Left ventricle myocardium superior (tissue), 1 donor: ENCODE results near the gene MFSD12. TPM values are rescaled to one million over a fixed set of nuclear protein-coding genes. Genes with fewer than 3 reads are reported as not detected.
"Not testable (repeated sequence)": the region's sequence is repeated elsewhere in the genome, so short reads cannot be mapped to it uniquely, and the experiment has no call there.

Experiments used
- ATAC-seq: fragments of 200-7000 bp; cut with Tn5 transposase; one replicate; pipeline ENCODE4 v1.9.1; 2020; ENCODE audit warnings: mild to moderate bottlenecking, moderate library complexity
- DNase-seq: peaks from one replicate; pipeline ENCODE4 v3.0.0-alpha.2; 2020
- intact Hi-C: fragments of 100-400 bp; cut with micrococcal nuclease; formaldehyde crosslinking; loops from one replicate; pipeline ENCODE4 v1.11.0; 2022
- total RNA-seq: library from RNA; stranded (reverse); fragmentation: NEBNext Ultra II Directional; extraction: Animal tissue kit (Norgen Biotek cat#: 25700); gene quantifications from one replicate; pipeline ENCODE4 v1.2.1, GENCODE V29; 2021
- donor health status: DM: no; HTN: yes; CAD: no; lungs with severe emphysema.

MFSD12 gene
- total RNA-seq, 1 donor from 2014 or later = 21.8 TPM

DNA sequence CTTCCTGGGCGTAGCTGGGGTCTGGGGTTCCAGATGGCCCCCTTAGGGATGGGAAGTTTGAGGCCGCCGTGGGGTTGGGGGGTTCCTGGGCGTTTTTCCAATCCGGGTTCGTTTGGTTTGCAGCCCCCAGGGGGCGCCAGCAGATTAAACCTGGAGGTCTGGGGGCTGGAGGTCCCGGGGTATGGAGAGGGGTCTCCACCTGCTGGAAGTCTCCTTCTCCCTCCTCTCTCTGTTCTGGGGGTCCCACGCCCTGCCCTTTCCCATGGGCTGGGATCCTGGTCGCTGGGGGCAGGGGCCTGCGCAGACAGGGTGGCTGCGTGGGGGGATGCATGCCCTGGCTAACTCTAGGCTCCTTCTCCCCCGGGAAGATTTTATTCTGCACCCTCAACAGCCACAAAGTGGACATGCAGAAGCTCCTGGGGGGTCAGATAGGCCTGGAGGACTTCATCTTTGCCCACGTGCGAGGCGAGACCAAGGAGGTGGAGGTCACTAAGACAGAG, 28.8 kb upstream of the MFSD12 start:
- ATAC-seq = peak; percentile 13
- DNase-seq = no peak
- intact Hi-C loops = no loop called here

DNA sequence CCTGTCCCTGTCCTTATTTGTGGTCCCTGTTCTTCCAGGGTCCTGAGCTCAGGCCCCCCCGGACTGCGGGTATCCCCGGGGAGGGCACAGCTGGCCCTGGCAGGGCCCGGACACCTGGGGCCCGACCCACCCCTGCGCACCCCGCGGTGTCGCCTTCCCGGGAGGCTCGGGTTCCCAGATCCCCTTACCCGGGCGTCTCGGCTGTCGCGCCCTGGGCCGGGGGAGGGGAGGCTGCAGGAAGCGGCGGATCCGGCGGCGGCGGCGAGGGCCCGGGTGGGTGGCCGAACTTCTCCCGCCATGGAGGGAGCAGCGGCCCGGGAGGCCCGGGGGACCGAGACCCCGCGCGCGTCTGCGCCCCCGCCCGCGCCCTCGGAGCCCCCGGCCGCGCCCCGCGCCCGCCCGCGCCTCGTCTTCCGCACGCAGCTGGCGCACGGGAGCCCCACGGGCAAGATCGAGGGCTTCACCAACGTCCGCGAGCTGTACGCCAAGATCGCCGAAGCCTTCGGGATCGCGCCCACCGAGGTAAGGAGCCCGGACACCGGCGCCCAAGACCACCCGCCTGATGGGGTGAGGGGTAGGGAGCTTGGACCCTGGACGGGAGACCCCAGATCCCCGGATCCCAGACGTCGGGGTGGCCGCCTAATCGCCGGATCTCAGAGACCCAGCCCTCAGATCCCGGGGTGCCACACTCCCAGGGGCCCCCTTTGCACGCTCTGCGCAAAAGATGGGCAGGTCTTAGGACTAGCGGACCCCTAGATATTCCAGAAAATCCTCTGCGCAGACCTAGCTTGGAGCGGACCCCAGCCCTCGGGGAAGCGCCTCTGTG, 28.1 kb upstream of the MFSD12 start, which contains the start of gene GIPC3:
TSS of gene GIPC3 (plus strand) at position 178 of the 826 bp plus-strand sequence. CDS start at position 298, 120 bp downstream.
- DNase-seq (no peak), ATAC-seq (no peak)
- intact Hi-C loops = no loop called here

DNA sequence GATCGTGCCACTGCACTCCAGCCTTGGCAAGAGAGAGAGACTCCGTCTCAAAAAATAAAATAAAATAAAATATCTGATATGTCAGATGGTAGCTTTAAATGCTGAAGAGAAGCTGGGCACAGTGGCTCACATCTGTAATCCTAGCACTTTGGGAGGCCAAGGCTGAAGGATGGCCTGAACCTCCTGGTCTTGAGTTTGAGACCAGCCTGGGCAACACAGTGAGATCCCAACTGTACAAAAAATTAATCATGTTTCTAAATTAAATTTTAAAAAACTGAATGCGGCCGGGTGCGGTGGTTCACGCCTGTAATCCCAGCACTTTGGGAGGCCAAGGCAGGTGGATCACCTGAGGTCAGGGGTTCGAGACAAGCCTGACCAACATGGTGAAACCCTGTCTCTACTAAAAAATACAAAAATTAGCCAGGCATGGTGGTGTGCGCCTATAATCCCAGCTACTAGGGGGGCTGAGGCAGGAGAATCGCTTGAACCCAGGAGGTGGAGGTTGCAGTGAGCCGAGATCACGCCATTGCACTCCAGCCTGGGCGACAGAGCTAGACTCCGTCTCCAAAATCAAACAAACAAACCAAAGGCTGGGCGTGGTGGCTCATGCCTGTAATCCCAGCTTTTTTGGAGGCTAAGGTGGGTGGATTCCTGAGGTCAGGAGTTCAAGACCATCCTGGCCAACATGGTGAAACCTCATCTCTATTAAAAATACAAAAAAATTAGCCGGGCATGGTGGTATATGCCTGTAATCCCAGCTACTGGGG, 26.8 kb upstream of the MFSD12 start:
- intact Hi-C loops, ATAC-seq, DNase-seq: not testable (repeated sequence)

DNA sequence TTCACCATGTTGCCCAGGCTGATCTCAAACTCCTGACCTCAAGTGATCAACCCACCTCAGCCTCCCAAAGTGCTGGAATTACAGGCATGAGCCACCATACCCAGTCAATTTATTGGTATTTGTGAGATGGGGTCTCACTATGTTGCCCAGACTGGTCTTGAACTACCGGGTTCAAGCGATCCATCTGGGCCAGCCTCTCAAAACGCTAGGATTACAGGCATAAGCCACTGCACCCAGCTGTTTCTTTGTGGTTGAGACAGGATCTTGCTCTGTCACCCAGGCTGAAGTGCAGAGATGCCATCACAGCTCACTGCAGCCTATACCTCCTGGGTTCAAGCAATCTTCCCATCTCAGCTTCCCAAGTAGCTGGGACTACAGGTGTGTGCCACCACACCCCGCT, 24.4 kb upstream of the MFSD12 start:
- intact Hi-C loops, ATAC-seq, DNase-seq: not testable (repeated sequence)

DNA sequence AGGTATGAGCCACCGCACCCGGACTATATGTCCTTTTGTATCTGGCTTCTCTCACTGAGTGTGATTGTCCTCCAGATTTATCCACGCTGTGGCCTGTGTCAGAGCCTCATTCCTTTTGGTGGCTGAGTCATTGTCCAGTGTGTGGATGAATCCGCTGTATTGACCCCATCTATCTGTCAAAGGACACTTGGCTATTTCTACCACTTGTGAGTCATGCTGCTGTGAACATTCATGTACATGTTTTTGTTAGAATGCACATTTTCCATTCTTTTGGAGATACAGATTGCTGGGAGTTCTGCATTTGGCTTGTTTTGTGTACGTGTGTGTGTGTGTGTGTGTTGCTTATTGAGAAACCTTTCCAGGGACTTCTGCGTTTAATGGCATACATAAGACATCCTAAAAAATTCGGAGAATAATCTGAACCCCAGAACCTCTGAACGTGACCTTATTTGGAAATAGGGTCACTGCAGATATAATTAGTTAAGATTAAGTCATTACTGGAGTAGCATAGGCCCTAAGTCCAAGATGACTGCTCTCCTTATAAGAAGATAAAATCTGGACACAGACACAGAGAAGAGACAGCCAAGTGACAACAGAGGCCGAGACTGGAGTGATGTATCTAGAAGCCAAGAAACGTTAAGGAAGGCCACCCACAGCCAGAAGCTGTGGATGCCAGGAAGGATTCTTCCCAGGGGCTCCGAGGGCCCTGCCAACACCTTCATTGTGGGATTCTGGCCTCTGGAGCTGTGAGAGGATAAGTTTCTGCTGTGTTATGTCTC, 23.0 kb upstream of the MFSD12 start:
- intact Hi-C loops = no loop called here
- DNase-seq (no peak), ATAC-seq (no peak)

DNA sequence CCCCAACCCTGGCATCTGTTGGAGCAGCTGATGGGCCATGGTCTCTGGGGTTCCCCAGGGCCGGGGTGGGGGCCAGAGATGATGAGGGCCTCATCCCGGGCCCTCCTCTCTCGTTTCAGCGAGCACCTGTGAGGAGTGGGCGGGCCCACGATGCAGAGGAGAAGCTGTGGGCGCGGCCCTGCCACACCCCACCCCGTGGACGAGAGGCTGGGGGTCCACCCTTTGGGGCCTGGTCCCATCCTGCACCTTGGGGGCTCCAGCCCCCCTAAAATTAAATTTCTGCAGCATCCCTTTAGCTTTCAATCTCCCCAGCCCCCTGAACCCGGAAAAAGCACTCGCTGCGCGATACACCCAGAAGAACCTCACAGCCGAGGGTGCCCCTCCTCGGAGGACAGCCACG, 21.0 kb upstream of the MFSD12 start:
- intact Hi-C loops = no loop called here
- no peak for DNase-seq
- ATAC-seq = no peak

DNA sequence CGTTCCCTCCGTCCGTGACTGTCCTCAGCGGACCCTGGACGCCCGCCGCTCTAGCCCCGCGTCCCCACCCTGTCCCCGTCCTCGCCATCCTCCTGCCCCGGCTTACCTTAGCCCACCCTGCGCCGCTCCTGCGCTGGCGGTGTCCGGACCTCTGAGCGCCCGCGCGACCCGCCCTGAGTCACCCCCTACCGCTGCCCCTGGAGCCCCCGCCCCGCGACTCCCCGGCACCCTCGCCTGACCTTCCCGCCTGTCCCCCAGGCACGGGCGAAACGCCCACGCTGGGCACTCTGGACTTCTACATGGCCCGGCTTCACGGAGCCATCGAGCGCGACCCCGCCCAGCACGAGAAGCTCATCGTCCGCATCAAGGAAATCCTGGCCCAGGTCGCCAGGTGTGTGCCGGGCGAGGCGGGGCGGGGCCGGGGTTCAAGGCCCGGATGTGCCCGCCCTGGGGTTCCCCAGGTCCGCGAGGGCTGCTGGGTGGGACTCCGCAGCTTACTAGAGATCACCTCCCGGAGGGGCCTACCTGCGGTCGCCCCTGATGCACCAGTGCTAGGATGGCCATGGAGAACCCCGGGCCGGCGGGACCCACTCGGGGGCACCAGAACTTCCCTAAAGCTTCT, 20.4 kb upstream of the MFSD12 start:
- ATAC-seq = no peak
- DNase-seq = no peak
- intact Hi-C loops = no loop called here

DNA sequence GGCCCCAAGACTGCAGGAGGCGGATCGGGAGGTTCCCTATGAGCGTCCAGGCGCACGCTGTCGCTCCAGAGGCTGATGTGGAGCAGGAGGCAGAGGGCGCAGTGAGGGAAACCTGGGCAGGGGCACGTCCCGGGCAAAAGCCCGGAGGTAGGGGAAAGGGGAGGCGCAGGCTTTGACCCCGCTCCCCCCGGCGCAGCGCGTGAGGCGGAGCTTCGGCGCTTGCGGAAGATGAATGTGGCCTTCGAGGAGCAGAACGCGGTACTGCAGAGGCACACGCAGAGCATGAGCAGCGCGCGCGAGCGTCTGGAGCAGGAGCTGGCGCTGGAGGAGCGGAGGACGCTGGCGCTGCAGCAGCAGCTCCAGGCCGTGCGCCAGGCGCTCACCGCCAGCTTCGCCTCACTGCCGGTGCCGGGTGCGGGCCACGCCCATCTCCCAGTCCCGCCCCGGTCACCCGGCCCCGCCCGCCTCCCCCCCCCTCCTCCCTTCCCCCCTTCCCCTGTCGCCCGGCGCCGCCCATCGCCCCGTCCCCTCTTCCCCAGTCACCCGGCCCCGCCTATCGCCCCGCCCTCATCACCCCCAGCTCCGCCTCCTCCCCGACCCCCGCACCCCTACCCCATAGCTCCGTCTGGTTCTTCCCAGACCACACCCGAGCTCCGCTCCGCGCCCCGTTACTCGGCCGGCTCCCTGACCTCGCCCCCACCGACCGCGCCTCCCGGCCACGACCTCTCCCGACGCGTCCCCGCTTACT, 19.5 kb upstream of the MFSD12 start:
- intact Hi-C loops = no loop called here
- ATAC-seq (peak; percentile 21), DNase-seq (peak; percentile 82)

DNA sequence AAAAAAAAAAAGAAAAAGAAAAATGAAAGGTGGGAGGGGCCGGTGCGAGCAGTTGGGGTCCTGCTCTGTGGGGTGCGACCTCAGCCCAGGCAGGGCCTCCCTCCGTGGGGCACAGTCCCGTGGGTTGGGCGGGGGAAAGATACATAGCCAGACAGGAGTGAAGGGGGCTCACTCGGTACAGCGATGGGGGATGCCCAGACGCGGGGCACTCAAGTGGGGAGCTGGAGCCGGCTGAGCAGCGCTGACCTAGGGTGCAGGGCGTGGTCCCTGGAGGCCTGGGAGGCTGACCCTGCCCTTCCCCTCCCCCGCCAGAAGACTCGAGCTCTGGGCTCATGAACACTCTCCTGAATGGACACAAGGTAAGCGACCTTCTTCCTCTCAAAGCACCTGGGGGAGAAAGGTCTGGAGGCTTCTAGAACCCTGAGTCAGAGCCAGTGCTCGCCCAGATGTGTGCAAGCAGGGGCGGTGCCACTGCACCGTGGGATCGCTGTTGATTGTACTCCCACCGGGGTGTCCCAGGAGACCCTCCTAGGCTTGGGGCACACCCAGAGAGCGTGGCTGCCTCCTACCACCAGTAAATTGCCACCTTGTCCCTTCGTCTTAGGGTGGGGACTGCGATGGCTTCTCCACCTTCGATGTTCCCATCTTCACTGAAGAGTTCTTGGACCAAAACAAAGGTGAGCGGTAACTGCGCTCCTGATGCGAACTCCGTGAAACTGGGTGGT, 18.7 kb upstream of the MFSD12 start:
- intact Hi-C loops = no loop called here
- DNase-seq (no peak), ATAC-seq (no peak)

DNA sequence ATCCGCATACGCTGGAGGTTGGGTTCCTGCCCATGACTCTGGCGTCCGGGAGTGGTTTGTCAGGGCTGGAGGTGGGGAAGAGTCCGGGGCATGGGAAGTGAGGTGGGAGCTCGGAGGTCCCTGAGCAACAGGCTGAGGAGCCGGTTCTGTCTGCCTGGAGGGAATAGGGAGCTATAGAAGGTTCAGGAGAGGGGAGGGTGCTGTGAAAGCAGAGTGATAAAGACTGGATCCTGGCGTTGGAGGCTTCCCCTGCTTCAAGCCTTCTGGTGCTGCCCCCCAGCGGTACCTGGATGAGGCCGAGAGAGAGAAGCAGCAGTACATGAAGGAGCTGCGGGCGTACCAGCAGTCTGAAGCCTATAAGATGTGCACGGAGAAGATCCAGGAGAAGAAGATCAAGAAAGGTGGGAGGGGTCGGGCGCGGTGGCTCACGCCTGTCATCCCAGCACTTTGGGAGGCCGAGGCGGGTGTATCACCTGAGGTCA, 17.9 kb upstream of the MFSD12 start:
- intact Hi-C loops = no loop called here
- DNase-seq = no peak
- ATAC-seq = no peak

DNA sequence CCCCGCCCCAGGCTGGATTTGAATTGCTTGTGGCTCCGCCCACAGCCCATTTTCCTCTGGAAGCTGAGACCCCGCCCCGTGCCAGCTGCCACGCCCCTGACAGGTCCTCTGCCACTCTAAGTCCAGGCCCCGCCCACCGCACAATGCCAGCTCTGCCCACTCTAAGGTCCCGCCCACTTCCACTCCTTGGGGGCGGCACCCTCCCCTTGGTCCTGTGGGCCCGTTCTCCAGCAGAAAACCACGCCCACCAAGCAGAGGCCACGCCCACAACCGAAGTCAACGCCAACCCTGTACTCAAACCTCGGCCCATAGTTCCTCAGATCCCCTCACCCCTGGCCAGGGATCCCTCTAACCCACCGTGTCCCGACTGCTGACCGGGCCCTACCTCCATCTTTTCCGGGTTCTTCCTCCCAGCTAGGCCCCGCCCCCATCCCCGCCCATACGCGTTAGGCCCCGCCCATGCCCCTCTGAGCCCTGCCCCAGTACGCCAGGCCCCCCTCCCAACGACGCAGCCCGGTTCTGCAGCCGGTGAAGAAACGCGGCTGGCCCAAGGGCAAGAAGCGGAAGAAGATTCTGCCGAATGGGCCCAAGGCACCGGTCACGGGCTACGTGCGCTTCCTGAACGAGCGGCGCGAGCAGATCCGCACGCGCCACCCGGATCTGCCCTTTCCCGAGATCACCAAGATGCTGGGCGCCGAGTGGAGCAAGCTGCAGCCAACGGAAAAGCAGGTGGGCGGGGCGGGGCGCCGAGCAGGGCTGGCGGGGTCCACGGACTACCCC, 16.7 kb upstream of the MFSD12 start:
- DNase-seq (peak; percentile 88), ATAC-seq (peak; percentile 8)
- intact Hi-C loops = no loop called here

DNA sequence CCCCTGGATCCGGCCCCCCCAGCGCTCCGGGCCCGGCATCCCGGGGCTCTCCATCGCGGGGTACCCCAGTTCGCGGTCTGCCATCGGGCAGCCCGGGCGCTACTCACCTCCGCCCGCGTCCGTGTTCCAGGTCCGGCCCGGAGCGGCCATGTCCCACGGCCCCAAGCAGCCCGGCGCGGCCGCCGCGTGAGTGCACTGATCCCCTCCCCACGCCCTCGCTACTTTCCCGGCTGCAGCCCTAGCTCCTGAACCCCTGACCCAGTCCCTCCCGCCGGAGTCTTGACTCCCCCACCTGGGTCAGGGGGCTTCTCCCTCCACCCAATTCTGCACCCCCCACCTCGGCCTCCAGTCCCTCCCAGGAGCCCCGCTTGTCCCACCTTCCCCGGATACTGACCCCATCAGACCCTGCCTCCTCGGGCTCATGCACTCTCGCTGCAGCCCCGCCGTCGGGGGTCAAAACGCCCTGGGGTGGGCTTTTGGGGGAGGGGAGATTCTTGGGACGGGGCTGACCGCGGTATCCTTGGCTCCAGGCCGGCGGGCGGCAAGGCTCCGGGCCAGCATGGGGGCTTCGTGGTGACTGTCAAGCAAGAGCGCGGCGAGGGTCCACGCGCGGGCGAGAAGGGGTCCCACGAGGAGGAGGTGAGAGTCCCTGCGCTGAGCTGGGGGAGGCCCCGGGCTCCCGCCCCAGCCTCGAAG, 15.9 kb upstream of the MFSD12 start:
- intact Hi-C loops = no loop called here
- DNase-seq = no peak
- ATAC-seq = peak; percentile 11

DNA sequence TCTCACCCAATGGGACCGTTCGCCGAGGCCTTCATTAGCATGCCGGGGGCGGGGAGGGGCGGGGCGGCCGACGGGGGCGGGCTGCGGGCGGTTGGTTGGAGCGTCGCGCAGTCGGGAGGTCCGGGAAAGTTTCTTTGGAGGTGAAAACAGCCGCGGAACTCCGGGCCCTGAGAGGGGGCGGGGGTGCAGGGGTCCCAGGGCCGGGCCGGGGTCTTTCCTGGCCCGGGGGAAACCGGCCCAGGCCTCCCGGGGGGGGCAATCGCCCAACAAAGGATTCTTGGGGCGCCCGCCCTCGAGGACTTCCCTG, 15.4 kb upstream of the MFSD12 start, which contains the start of gene HMG20B:
TSS of gene HMG20B (plus strand) at position 90 of the 307 bp plus-strand sequence. CDS start 366 bp downstream, outside the sequence.
- ATAC-seq (no peak), DNase-seq (no peak)
- intact Hi-C loops = no loop called here

DNA sequence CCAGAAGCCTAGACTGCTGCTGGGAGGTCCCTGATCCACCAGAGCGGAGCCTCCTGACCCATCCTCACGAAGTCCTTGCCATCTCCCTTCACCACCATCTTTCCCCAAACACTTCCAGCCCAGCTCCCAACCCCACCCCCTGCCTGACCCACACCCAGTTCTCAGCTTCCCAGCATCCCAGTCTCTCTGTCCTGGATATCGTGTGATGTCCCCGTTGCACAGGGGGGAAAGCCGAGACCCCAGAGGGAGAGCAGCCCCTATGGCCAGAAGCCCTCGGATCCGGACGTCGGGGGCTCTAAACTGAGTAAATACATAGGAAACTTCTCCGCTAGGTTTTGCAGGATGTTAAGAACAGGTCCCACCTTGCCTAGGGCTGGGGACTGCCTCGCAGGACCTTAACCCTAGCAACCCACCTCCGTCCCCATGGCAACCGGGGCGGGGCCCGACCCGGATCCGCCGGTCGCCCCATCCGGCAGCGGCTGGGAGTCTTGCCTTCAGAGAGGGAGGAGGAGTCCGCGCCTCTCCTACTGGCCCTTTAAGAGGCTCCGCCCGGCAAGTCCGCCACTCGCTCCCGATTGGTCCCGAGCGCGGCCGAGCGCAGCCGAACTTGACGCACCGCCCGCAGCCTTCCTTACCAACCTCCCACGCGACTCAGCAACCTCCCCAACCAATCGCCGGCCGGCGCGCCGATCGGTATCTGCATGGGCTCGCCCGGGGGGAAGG, 14.9 kb upstream of the MFSD12 start:
- DNase-seq (peak; percentile 100), ATAC-seq (peak; percentile 97)
- intact Hi-C loops = no loop called here

DNA sequence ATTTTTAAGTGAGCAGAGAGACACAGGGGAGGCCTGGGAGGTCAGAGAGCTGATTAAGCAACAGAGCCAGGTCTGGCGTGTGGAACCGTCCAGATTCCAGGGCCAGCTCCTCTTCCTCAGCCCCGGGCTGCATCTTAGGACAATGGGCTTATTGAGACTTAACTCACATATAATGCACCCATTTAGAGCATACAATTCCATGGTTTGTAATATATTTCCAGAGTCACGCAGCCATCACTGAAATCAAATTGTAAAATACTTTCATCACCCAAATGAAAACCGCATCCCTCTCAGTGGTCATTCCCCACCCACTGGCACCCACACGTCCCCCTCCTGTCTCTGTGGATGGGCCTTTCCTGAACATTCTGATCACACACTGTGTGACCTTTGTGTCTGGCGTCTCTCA, 13.2 kb upstream of the MFSD12 start:
- intact Hi-C loops = no loop called here
- DNase-seq = no peak
- no peak for ATAC-seq

DNA sequence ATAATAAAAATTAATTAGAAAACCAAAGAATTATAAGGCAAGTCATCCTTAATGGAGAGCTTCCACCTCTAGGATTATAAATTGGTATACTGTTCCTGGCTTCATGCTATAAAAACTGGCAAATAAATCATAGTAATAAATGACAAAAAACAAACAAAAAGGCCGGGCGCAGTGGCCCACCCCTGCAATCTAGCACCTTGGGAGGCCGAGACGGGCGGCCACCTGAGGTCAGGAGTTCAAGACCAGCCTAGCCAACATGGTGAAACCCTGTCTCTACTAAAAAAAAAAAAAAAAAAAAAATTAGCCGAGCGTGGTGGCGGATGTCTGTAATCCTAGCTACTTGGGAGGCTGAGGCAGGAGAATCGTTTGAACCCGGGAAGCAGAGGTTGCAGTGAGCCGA, 12.7 kb upstream of the MFSD12 start:
- ATAC-seq, DNase-seq, intact Hi-C loops: not testable (repeated sequence)
